ENCODE measurements around the gene LRRC74A. TPM values are rescaled to one million over a fixed set of nuclear protein-coding genes. Genes with fewer than 3 reads are reported as not detected.

LRRC74A gene
- polyA plus RNA-seq, 1 experiment = not detected

- no peak for TF ChIP-seq CTCF (IDR thresholded peaks at IDR 0.05; ENCODE audit: low read depth, low read length)
- Histone ChIP-seq H3K9me3 (ENCODE audit: control insufficient read depth, insufficient read depth, low read length) (no peaks in the 10 kb centered on the region), H3K27me3 (ENCODE audit: control insufficient read depth, insufficient read depth, low read length) (no peaks in the 10 kb centered on the region), H3K4me3 (ENCODE audit: low read depth, low read length) (no peak overlapping the region), H3K27ac (ENCODE audit: low read depth, low read length) (no peak overlapping the region)
- ChIA-PET POLR2A (no interaction called here), CTCF (no interaction called here)
- no peak for DNase-seq (ENCODE audit: low read depth, low spot score)
Observed at GRCh38 chr14:76846331-76847047, 20.3 kb downstream of the LRRC74A start.

- Histone ChIP-seq H3K27ac (ENCODE audit: low read depth, low read length) (no peak overlapping the region), H3K9me3 (ENCODE audit: control insufficient read depth, insufficient read depth, low read length) (no peaks in the 10 kb centered on the region), H3K27me3 (ENCODE audit: control insufficient read depth, insufficient read depth, low read length) (no peaks in the 10 kb centered on the region), H3K4me3 (ENCODE audit: low read depth, low read length) (no peak overlapping the region)
- TF ChIP-seq CTCF (IDR thresholded peaks at IDR 0.05; ENCODE audit: low read depth, low read length) = no peak
- DNase-seq (ENCODE audit: low read depth, low spot score) = no peak
- ChIA-PET CTCF (no interaction called here), POLR2A (no interaction called here)
Observed at GRCh38 chr14:76848879-76849278, 22.7 kb downstream of the LRRC74A start.

- H3K27ac ChIP-seq (ENCODE audit: low read depth, low read length) = no peak overlapping the region
- ChIA-PET POLR2A (no interaction called here), CTCF (no interaction called here)
- DNase-seq (ENCODE audit: low read depth, low spot score) = no peak
- H3K9me3 ChIP-seq (ENCODE audit: control insufficient read depth, insufficient read depth, low read length) = no peaks in the 10 kb centered on the region
- no peak overlapping the region for H3K4me3 ChIP-seq (ENCODE audit: low read depth, low read length)
- no peak for TF ChIP-seq CTCF (IDR thresholded peaks at IDR 0.05; ENCODE audit: low read depth, low read length)
- H3K27me3 ChIP-seq (ENCODE audit: control insufficient read depth, insufficient read depth, low read length) = peaks cover 8% of the 10 kb centered on the region
Observed at GRCh38 chr14:76855066-76855465, 28.9 kb downstream of the LRRC74A start.

- no peak for TF ChIP-seq CTCF (IDR thresholded peaks at IDR 0.05; ENCODE audit: low read depth, low read length)
- CTCF ChIA-PET = no interaction called here
- Histone ChIP-seq H3K27ac (ENCODE audit: low read depth, low read length) (no peak overlapping the region), H3K9me3 (ENCODE audit: control insufficient read depth, insufficient read depth, low read length) (no peaks in the 10 kb centered on the region), H3K4me3 (ENCODE audit: low read depth, low read length) (no peak overlapping the region), H3K27me3 (ENCODE audit: control insufficient read depth, insufficient read depth, low read length) (peaks cover 21% of the 10 kb centered on the region)
- POLR2A ChIA-PET = no interaction called here
- DNase-seq (ENCODE audit: low read depth, low spot score) = no peak
Observed at GRCh38 chr14:76856769-76857168, 30.6 kb downstream of the LRRC74A start.

- TF ChIP-seq CTCF (IDR thresholded peaks at IDR 0.05; ENCODE audit: low read depth, low read length) = no peak
- POLR2A ChIA-PET = no interaction called here
Observed at GRCh38 chr14:76861574-76862255, 35.5 kb downstream of the LRRC74A start.

More at GRCh38 chr14:76861574-76862255, 35.5 kb downstream of the LRRC74A start:
- DNase-seq (ENCODE audit: low read depth, low spot score) = no peak
- H3K9me3 ChIP-seq (ENCODE audit: control insufficient read depth, insufficient read depth, low read length) = no peaks in the 10 kb centered on the region
- CTCF ChIA-PET = no interaction called here
- H3K27ac ChIP-seq (ENCODE audit: low read depth, low read length) = no peak overlapping the region
- peaks cover 34% of the 10 kb centered on the region for H3K27me3 ChIP-seq (ENCODE audit: control insufficient read depth, insufficient read depth, low read length)
- H3K4me3 ChIP-seq (ENCODE audit: low read depth, low read length) = no peak overlapping the region

Measured in AG04450 (cell line).